GM23248 (cell line): Measurements from ENCODE around the gene SNTG2.

Experiments used
- EZH2 ChIP-seq: fragments of 200-600 bp; sonication (generic); IDR thresholded peaks from 2 replicates; pipeline ENCODE4 v1.6.1; 2018; ENCODE audit warnings: antibody characterized with exemption, mild to moderate bottlenecking; ENCODE audit not compliant: insufficient read depth, poor library complexity, severe bottlenecking
- EZH2phosphoT487 ChIP-seq: fragments of 200-600 bp; sonication (generic); IDR thresholded peaks from 2 replicates; pipeline ENCODE4 v1.6.1; 2018; ENCODE audit warnings: antibody characterized with exemption, moderate library complexity, mild to moderate bottlenecking, low read depth; ENCODE audit not compliant: insufficient read depth

- no peak for TF ChIP-seq EZH2
- TF ChIP-seq EZH2phosphoT487, result no peak
These were observed 257.4 kb downstream of the SNTG2 start for GRCh38 chr2:1207962-1208510.
